GM21786 (cell line): Measurements from ENCODE around the gene RALGDS.

ENCODE experiments used
- ATAC-seq: cut with Tn5 transposase; IDR thresholded peaks from one replicate; pipeline ENCODE4 v1.9.1; 2021; ENCODE audit not compliant: unreplicated experiment

RALGDS gene

GRCh38 chr9:133120501-133121197, 391 bp downstream of the RALGDS start:
- ATAC-seq = peak; percentile 10

- ATAC-seq = no peak
Measured at GRCh38 chr9:133119846-133120500, 1.1 kb downstream of the RALGDS start.

GRCh38 chr9:133119103-133119845, 1.8 kb downstream of the RALGDS start:
- no peak for ATAC-seq

GRCh38 chr9:133118568-133118967, 2.5 kb downstream of the RALGDS start:
- no peak for ATAC-seq

- ATAC-seq = no peak
Measured at GRCh38 chr9:133118179-133118520, 2.9 kb downstream of the RALGDS start.

- no peak for ATAC-seq
Measured at GRCh38 chr9:133117271-133118178, 3.5 kb downstream of the RALGDS start.

GRCh38 chr9:133116346-133117231, 4.5 kb downstream of the RALGDS start:
- ATAC-seq = no peak

- ATAC-seq = peak; percentile 75
Measured at GRCh38 chr9:133115604-133116345, 5.3 kb downstream of the RALGDS start.

GRCh38 chr9:133114886-133115603, 6.0 kb downstream of the RALGDS start:
- ATAC-seq = no peak

- no peak for ATAC-seq
Measured at GRCh38 chr9:133113949-133114885, 6.8 kb downstream of the RALGDS start.

GRCh38 chr9:133113163-133113948, 7.7 kb downstream of the RALGDS start:
- ATAC-seq = no peak

- ATAC-seq = no peak
Measured at GRCh38 chr9:133112663-133113026, 8.4 kb downstream of the RALGDS start.

- ATAC-seq = no peak
Measured at GRCh38 chr9:133111808-133112662, 9.0 kb downstream of the RALGDS start.

GRCh38 chr9:133109931-133110650, 10.9 kb downstream of the RALGDS start:
- ATAC-seq = no peak
